Upper lobe of right lung (tissue), 1 donor: Measurements from ENCODE around the gene CBLN1. TPM values are rescaled to one million over a fixed set of nuclear protein-coding genes. Genes with fewer than 3 reads are reported as not detected.
"Not testable (repeated sequence)": the region's sequence is repeated elsewhere in the genome, so short reads cannot be mapped to it uniquely, and the experiment has no call there.

Source experiments
- ATAC-seq: fragments of 200-7000 bp; cut with Tn5 transposase; one replicate; pipeline ENCODE4 v1.9.1; 2020; ENCODE audit warnings: mild to moderate bottlenecking, moderate library complexity
- DNase-seq: peaks from one replicate; pipeline ENCODE4 v3.0.0-alpha.2; 2020
- H3K27ac ChIP-seq: fragments of 200-600 bp; one replicate; pipeline ENCODE4 v1.8.0; 2022
- H3K27me3 ChIP-seq: fragments of 200-600 bp; one replicate; pipeline ENCODE4 v1.8.0; 2022; ENCODE audit warnings: mild to moderate bottlenecking
- H3K36me3 ChIP-seq: fragments of 200-600 bp; one replicate; pipeline ENCODE4 v1.8.0; 2022
- H3K4me1 ChIP-seq: fragments of 200-600 bp; one replicate; pipeline ENCODE4 v1.8.0; 2022
- H3K4me3 ChIP-seq: fragments of 200-600 bp; one replicate; pipeline ENCODE4 v1.8.0; 2022; ENCODE audit warnings: mild to moderate bottlenecking
- H3K9me3 ChIP-seq: fragments of 200-600 bp; one replicate; pipeline ENCODE4 v1.8.0; 2022
- CTCF ChIP-seq: fragments of 200-600 bp; IDR thresholded peaks from one replicate; pipeline ENCODE4 v1.8.0; 2022; ENCODE audit warnings: antibody characterized with exemption
- intact Hi-C: fragments of 100-400 bp; cut with DNase I; formaldehyde crosslinking; loops from one replicate; pipeline ENCODE4 v1.11.0; 2022
- total RNA-seq: library from RNA; stranded (reverse); fragmentation: NEBNext Ultra II Directional; extraction: Animal tissue kit (Norgen Biotek cat#: 25700); gene quantifications from one replicate; pipeline ENCODE4 v1.2.1, GENCODE V29; 2021
- donor health status: DM: no; HTN: yes; CAD: no; lungs with severe emphysema.

The CBLN1 gene
- total RNA-seq, 1 donor from 2014 or later = 0.29 TPM

GRCh38 chr16:49260253-49260652 is 21.4 kb downstream of the CBLN1 start:
- TF ChIP-seq CTCF = no peak
- intact Hi-C loops = no loop called here
- H3K4me1 ChIP-seq = no peaks in the 10 kb centered on the region

GRCh38 chr16:49259330-49259729 is 22.3 kb downstream of the CBLN1 start:
- H3K9me3 ChIP-seq = no peaks in the 10 kb centered on the region
- H3K4me1 ChIP-seq = no peaks in the 10 kb centered on the region
- H3K4me3 ChIP-seq = no peak overlapping the region
- H3K27ac ChIP-seq = no peak overlapping the region
- TF ChIP-seq CTCF = no peak
- ATAC-seq = no peak
- no peaks in the 10 kb centered on the region for H3K36me3 ChIP-seq
- no peak for DNase-seq
- no peaks in the 10 kb centered on the region for H3K27me3 ChIP-seq
- intact Hi-C loops = no loop called here

More at GRCh38 chr16:49260253-49260652, 21.4 kb downstream of the CBLN1 start:
- H3K9me3 ChIP-seq = no peaks in the 10 kb centered on the region
- DNase-seq = no peak
- H3K27me3 ChIP-seq = no peaks in the 10 kb centered on the region
- no peak overlapping the region for H3K4me3 ChIP-seq
- no peak for ATAC-seq
- no peak overlapping the region for H3K27ac ChIP-seq
- H3K36me3 ChIP-seq = no peaks in the 10 kb centered on the region

- Histone ChIP-seq H3K27ac (no peak overlapping the region), H3K4me3 (no peak overlapping the region), H3K27me3 (no peaks in the 10 kb centered on the region), H3K4me1 (no peaks in the 10 kb centered on the region), H3K36me3 (no peaks in the 10 kb centered on the region), H3K9me3 (no peaks in the 10 kb centered on the region)
- DNase-seq (no peak), ATAC-seq (no peak)
- TF ChIP-seq CTCF = no peak
- intact Hi-C loops = no loop called here
These were observed 30.9 kb downstream of the CBLN1 start for GRCh38 chr16:49250689-49251088.

GRCh38 chr16:49248227-49248626 is 33.4 kb downstream of the CBLN1 start:
- DNase-seq (no peak), ATAC-seq (no peak)
- TF ChIP-seq CTCF = no peak
- no peaks in the 10 kb centered on the region for H3K27me3 ChIP-seq
- H3K9me3 ChIP-seq = no peaks in the 10 kb centered on the region
- intact Hi-C loops = no loop called here
- H3K4me1 ChIP-seq = no peaks in the 10 kb centered on the region
- H3K27ac ChIP-seq = no peak overlapping the region
- no peaks in the 10 kb centered on the region for H3K36me3 ChIP-seq
- H3K4me3 ChIP-seq = no peak overlapping the region

GRCh38 chr16:49236216-49236615 is 45.4 kb downstream of the CBLN1 start:
- Histone ChIP-seq H3K4me3 (no peak overlapping the region), H3K4me1 (no peaks in the 10 kb centered on the region), H3K27ac (no peak overlapping the region), H3K9me3 (no peaks in the 10 kb centered on the region), H3K36me3 (no peaks in the 10 kb centered on the region), H3K27me3 (no peaks in the 10 kb centered on the region)
- TF ChIP-seq CTCF = no peak
- DNase-seq (no peak), ATAC-seq (no peak)
- intact Hi-C loops = no loop called here

- ATAC-seq, DNase-seq, intact Hi-C loops, H3K36me3 ChIP-seq, H3K9me3 ChIP-seq, H3K4me3 ChIP-seq, H3K27ac ChIP-seq, H3K27me3 ChIP-seq, H3K4me1 ChIP-seq: not testable (repeated sequence)
These were observed 53.3 kb downstream of the CBLN1 start for GRCh38 chr16:49228335-49228734.

Other genes with a start within 250 kb of the CBLN1 start
- not detected for gene C16orf78, start 92.0 kb upstream of the CBLN1 start, total RNA-seq